GM18508 (cell line): ENCODE data around the gene ADRA2C.

ENCODE experiments used
- ATAC-seq: cut with Tn5 transposase; IDR thresholded peaks from one replicate; pipeline ENCODE4 v1.9.1; 2021; ENCODE audit warnings: moderate number of reproducible peaks; ENCODE audit not compliant: insufficient read depth, unreplicated experiment

ADRA2C gene

DNA sequence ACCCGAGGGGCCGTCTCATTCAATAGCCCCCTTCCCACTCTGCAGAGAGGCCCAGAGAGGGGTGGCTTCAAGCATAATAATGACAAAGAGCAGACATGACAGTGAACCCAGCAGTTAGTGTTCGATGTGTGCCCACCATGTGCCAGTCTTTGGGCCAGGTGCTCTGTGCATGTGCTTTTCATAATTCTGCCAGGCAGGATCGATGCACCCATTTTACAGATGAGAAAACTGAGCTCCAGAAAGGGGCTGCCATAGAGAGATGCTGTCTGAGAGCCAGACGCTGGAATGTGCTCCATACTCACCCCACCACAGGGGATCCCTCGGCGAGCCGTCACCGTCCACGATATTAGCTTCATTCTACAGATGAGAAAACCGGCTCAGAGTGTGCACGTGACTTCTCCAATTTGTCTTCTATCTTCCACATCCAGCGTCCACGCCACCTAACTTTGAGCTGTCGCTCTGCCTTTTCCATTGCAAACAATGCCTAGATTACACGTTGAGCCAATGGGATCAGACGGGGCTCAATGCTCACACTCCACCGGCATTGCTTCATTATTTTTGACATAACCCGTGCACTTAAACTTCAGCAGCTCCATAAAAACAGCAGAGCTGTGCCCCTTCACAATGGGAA is 8.2 kb downstream of the ADRA2C start:
- no peak for ATAC-seq

DNA sequence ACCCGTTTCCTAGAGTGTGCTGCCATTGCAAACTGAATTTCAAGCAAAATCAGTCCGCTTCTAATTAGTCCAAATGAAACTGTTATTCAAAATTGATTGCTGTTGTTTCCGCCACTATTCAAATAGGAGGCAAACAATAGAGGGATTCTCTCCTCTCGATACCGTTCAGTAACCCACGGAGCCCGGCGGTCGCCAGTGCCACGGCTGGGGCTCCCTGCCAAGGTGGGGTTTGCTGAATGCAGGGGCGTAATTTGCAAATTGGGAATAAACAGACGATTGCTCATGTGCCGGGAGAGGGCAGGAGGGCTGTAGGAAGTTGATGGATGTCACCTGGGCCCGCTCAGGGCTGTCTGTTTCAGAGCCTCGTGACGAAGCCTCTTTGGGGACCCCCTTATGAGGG is 8.8 kb downstream of the ADRA2C start:
- ATAC-seq, result no peak

DNA sequence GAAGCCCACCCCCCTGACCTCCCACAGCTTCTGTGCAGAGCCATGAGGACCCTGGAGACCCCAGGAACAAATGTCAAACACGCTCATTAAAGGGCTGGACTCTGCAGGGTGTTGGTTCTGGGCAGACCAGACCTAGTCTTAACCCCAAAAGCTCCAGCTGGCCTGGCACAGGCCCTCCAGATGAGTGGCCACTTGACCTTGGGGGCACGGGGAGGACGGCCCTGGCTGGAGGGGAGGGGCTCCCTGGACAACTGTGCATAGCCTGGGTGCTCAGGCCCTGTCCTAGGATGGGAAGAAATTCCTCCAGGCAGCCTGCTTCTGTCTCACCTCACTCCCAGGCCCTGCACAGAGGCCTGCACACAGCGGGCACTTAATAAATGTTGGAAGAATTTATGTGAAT is 9.4 kb downstream of the ADRA2C start:
- no peak for ATAC-seq

- no peak for ATAC-seq
Measured at GRCh38 chr4:3776166-3777032, 10.2 kb downstream of the ADRA2C start.

GRCh38 chr4:3777033-3777390 is 10.8 kb downstream of the ADRA2C start:
- no peak for ATAC-seq

DNA sequence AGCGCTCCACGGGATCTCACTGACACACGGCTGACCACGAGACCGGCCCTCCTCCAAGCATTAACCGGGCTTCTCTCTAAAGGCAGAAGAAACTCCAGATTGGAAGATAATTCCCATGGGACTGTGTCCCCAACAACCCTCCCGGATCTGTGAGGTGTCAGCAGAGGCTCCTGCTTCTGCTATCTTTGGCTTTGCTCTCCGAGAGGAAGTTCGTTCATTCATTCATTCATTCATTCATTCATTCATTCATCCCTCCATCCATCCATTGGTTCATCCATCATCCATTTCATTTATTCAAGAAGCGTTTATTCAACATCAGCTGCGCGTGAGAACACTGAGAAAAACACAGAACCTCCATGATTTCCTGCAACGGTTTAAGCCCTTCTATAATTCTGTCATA is 11.5 kb downstream of the ADRA2C start:
- ATAC-seq, result no peak

DNA sequence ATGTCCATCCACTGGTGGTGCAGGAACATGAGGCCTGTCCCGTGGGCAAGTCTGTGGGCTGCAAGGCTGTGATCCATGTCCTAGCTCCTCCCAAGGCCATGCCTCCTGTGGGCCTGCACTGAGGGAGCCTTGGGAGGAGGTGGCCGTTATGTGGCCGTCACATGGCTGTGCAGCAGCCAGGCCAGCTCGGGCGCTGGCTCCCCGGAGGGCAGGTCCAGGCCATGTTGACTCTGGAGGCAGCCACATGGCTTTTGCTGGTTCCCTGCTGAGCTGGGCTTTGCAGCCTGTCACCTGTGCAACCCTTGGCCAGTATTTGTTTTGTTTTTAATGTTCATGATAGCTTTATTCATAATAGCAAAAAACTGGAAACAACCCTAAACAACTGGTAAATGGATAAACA is 13.3 kb downstream of the ADRA2C start:
- no peak for ATAC-seq

DNA sequence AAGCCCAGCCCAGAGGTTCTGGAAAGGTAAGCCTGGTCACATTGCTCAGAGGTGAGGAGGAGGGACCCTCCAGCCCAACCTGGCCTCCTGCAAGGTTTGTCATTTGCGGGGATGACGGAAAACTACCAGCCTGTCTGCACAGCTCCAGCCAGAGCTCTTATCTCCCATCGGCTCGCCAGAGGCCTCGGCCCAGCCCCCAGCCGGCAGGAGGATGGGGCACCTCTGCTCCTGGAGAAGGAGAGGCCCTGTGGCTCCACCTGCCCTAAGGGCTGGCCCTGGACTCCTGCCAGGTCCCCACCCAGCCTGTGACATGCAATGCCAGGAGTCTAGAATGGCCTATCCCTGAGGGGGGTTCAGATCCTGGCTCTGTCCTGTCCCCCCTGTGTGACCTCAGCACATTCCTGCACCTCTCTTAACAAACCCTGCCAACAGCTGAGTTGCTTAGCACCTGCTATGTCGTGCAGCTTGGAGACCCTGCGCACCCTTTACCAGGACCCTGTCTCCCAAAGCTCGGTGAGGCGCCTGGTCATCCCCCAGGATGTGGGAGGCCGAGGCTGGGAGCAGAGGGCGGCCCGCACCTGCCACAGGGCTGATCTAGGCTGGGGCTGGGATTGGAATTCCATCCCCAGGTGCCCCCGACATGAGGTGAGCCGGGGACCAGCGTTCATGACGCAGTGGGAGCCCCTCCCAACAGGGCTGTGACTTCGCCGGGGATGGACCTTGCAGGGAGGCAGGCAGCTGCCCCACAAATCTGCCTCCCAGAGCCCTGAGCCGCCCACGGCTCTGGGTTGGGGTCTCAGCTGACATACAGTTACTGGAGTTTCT is 14.4 kb downstream of the ADRA2C start:
- ATAC-seq, result no peak

GRCh38 chr4:3781193-3781886 is 15.2 kb downstream of the ADRA2C start:
- ATAC-seq, result no peak

DNA sequence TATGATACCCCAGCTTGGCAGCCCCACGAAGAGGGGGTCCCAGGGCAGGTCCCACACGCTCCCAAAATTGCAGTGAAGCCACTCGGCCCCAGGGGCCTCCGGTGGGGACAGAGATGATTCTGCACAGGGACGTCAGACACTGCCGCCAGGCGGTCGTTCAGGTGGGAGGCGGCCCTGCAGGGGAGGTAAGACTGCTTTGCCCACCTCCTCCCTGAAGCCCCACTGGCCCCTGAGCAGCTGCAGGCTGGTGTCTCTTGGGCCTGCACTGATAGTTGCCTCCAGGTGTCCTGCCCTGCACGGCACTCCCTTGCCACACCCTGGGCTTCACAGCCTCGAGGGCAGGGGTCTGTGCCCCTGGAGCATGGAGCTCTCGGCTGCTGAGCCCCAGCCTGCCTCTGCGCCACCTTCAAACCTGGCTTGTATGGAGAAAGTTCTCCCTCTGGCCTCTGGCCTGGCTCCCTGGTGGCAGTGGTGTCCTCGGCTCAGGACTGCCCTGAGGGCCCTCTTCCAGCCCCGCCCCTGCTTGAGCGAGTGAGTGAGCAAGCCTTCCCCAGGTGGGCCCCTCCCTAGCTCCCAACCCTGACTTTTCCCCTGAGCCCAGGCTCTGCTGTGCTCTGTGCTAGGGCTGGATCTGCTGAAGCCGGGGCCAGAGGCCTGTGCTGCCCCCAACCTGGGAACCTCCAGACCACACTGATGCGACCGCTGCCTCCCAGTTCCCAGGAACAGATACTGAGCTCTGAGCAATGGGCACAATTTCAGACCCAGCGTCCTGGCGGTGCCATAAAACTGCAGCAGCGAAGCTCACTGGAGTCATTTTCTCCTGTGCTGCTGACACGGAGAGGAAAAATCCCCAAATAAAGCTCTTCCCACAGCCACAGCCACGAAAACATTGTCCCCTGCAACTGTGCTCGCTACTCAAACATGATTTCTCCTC is 16.1 kb downstream of the ADRA2C start:
- ATAC-seq, result no peak

GRCh38 chr4:3783693-3784306 is 17.6 kb downstream of the ADRA2C start:
- ATAC-seq, result no peak

DNA sequence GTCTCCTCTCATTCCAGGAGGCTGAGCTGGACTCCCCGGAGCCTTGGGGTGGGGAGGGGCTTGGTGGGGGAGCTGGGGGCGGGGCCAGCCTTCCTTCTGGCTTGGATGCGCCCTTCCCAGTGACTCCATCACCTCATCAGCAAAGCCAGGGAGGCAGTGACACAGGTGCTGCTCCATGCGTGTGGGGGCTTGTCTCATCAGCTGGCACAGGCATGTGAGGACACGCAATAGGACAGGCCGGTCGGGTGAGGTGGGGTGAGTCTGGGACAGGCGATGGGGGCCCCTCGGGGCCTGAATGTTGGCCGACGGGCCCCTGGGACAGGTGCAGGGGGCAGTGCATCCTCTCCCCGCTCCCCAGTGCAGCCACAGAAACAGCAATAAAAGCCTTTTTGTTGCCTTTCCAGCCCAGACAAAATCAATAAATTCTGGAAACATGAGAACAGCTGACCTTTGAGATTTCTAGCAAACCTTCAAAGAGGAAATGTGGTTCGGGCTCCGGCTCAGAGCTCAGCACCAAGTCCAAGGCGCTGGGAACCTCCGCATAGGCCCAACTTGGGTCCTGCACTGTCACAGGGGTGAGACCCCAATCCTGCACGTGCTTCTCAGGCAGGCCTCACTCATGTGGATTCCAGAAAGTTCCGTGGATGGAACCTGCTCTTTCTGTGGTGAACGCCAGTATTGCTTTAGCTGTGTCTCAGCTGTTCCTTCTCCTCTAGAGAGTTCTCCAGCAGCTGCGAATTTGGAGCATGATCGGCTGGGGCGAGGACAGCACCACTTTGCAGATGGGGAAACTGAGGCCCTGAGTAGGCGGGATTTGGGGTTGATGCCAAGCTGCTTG is 18.5 kb downstream of the ADRA2C start:
- no peak for ATAC-seq

GRCh38 chr4:3785292-3785565 is 19.0 kb downstream of the ADRA2C start:
- no peak for ATAC-seq

GRCh38 chr4:3786196-3786869 is 20.1 kb downstream of the ADRA2C start:
- no peak for ATAC-seq

- no peak for ATAC-seq
Measured at GRCh38 chr4:3787489-3788365, 21.5 kb downstream of the ADRA2C start.

DNA sequence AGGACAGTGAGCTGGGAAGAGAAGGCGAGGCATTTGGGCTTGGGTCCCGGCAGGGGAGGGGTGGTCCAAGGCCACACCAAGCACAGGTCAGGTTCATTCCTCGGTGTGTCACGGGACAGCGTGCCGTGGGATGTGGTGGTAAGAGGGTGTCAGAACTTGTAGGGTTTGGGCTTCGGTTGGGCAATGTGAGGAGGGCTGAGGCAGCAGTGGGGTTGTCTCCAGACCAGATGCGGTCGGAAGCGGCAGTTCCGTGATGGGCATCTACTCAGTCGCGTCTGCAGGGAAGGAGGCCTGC is 22.1 kb downstream of the ADRA2C start:
- ATAC-seq, result no peak

GRCh38 chr4:3789587-3789986 is 23.4 kb downstream of the ADRA2C start:
- no peak for ATAC-seq
